Spinal cord (tissue), 10 donors: Measurements from ENCODE around the gene CCN2. TPM values are rescaled to one million over a fixed set of nuclear protein-coding genes. Genes with fewer than 3 reads are reported as not detected.
A peak's percentile ranks its signal among the peaks of the same experiment; 100 is the strongest.

Source experiments
- DNase-seq, 6 donors: peaks; one replicate each; pipeline versions ENCODE4 v3.0.0 to v3.0.0-alpha.2; 2013 to 2015; ENCODE audit warnings: low spot score in 6 of 6, low read depth in 4 of 6
- H3K27ac ChIP-seq: one replicate; pipeline ENCODE4 v1.5.1; 2013; ENCODE audit warnings: low read depth, low read length, control low read depth
- H3K27me3 ChIP-seq: one replicate; pipeline ENCODE4 v1.6.1; 2013; ENCODE audit warnings: low read length; ENCODE audit not compliant: control insufficient read depth, insufficient read depth
- H3K36me3 ChIP-seq: one replicate; pipeline ENCODE4 v1.6.1; 2013; ENCODE audit warnings: low read length; ENCODE audit not compliant: control insufficient read depth, insufficient read depth
- H3K4me1 ChIP-seq: one replicate; pipeline ENCODE4 v1.6.1; 2013; ENCODE audit warnings: low read length; ENCODE audit not compliant: control insufficient read depth, insufficient read depth
- H3K4me3 ChIP-seq: one replicate; pipeline ENCODE4 v1.5.1; 2013; ENCODE audit warnings: low read depth, low read length, control low read depth
- H3K9me3 ChIP-seq: one replicate; pipeline ENCODE4 v1.6.1; 2013; ENCODE audit warnings: low read length; ENCODE audit not compliant: control insufficient read depth, insufficient read depth
- WGBS: methylation state at CpG from one replicate; pipeline ENCODE4 v1.1.5; 2013; ENCODE audit warnings: missing lambda C conversion rate; ENCODE audit not compliant: insufficient coverage; 5-methylcytosine and 5-hydroxymethylcytosine counted together
- polyA plus RNA-seq, 2 donors: library from polyadenylated mRNA; unstranded; fragments of 120-200 nt; gene quantifications; one replicate each; pipeline ENCODE4 v1.2.1, GENCODE V29; 2013; ENCODE audit not compliant: insufficient read length in 2 of 2
- total RNA-seq, 2 donors: library from RNA; depleted of rRNA in 1 of 2; stranded (reverse); fragments of 120-200 nt in 1 of 2; fragments of >200 nt in 1 of 2; gene quantifications; one replicate each; pipeline versions ENCODE4 v1.2.3 to v1.2.4, GENCODE V29; 2013 to 2014
- donor health status: healthy.

CCN2 gene
- total and polyA plus RNA-seq, 4 donors = 16.3 to 86.8 (median 32.0) TPM

DNA sequence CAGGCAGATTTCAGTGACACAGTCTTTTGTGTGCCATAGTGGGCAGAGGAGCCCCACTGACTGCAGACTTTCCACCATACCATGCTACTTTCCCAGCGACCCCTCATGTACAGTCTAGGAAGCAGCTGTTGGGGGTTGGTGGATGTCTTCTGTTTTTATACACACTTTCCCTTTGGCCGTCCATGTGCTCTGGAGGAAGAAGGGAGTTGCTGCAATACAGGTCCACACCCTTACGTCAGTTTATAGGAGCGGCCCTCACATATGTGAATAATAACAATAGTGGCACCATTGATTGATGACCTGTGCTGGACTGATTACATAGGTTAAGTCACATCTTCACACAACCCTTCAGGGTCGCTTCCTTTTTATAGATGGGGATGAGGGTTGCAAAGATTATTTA is 17.5 kb upstream of the CCN2 start:
- H3K27ac ChIP-seq = no peak overlapping the region
- WGBS = no CpG with 5 or more reads among the region's 5 CpGs

DNA sequence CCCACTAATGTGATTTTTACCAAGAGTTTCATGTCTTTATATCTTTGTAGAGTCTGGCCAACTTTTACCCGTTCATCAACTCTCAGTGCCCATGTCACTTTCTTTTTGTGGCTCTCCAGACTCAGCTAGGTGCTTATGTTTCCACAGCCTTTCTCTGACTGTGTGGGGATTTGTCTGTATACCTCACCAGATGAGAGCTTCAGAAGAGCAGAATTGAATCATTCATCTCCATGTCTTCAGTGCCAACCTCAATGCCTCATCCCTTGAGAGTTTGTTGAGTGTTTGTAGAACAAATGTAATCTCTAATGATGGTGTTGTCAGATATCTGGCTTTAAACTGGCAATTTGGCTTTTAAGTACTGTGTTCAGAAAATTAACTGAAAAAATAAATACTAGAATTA is 16.8 kb upstream of the CCN2 start:
- WGBS = no CpG with 5 or more reads among the region's 1 CpG

More for the DNA sequence above, 17.5 kb upstream of the CCN2 start:
- H3K9me3 ChIP-seq = no peaks in the 10 kb centered on the region
- DNase-seq = no peak
- no peaks in the 10 kb centered on the region for H3K36me3 ChIP-seq
- H3K4me3 ChIP-seq = no peak overlapping the region
- no peaks in the 10 kb centered on the region for H3K27me3 ChIP-seq
- H3K4me1 ChIP-seq = no peaks in the 10 kb centered on the region

GRCh38 chr6:131966443-131966842 is 15.3 kb upstream of the CCN2 start:
- WGBS = 93% methylated on average over 6 of the region's 6 CpGs
- H3K9me3 ChIP-seq = no peaks in the 10 kb centered on the region
- H3K27me3 ChIP-seq = no peaks in the 10 kb centered on the region
- no peak overlapping the region for H3K4me3 ChIP-seq
- H3K4me1 ChIP-seq = no peaks in the 10 kb centered on the region
- H3K36me3 ChIP-seq = no peaks in the 10 kb centered on the region
- no peak for DNase-seq
- no peak overlapping the region for H3K27ac ChIP-seq

More for the DNA sequence above, 16.8 kb upstream of the CCN2 start:
- no peak overlapping the region for H3K4me3 ChIP-seq
- DNase-seq = no peak
- H3K27ac ChIP-seq = no peak overlapping the region
- H3K9me3 ChIP-seq = no peaks in the 10 kb centered on the region
- H3K27me3 ChIP-seq = no peaks in the 10 kb centered on the region
- no peaks in the 10 kb centered on the region for H3K4me1 ChIP-seq
- no peaks in the 10 kb centered on the region for H3K36me3 ChIP-seq

DNA sequence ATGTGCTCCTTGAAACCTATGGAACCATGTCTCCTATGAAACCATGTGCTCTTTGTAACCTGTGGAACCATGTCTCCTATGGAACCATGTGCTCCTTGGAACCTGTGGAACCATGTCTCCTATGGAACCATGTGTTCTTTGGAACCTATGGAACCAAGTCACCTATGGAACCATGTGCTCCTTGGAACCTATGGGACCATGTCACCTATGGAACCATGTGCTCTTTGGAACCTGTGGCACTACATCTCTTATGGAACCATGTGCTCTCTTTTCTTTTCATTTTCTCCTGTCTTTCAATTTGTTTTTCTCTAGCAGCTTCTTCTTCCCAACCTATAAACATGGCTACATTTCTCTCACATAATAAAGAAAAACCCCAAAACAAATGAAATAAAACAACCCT is 11.9 kb upstream of the CCN2 start:
- no peaks in the 10 kb centered on the region for H3K36me3 ChIP-seq
- no peaks in the 10 kb centered on the region for H3K9me3 ChIP-seq
- H3K4me3 ChIP-seq = no peak overlapping the region
- DNase-seq = no peak
- H3K27ac ChIP-seq = no peak overlapping the region
- H3K4me1 ChIP-seq = no peaks in the 10 kb centered on the region
- H3K27me3 ChIP-seq = no peaks in the 10 kb centered on the region

- Histone ChIP-seq H3K27me3 (peaks cover under 1% of the 10 kb centered on the region), H3K27ac (no peak overlapping the region), H3K36me3 (no peaks in the 10 kb centered on the region), H3K9me3 (no peaks in the 10 kb centered on the region), H3K4me1 (no peaks in the 10 kb centered on the region), H3K4me3 (no peak overlapping the region)
- 93% methylated on average over 2 of the region's 6 CpGs for WGBS
- DNase-seq = no peak
Observed at GRCh38 chr6:131960371-131961133, 9.4 kb upstream of the CCN2 start.

DNA sequence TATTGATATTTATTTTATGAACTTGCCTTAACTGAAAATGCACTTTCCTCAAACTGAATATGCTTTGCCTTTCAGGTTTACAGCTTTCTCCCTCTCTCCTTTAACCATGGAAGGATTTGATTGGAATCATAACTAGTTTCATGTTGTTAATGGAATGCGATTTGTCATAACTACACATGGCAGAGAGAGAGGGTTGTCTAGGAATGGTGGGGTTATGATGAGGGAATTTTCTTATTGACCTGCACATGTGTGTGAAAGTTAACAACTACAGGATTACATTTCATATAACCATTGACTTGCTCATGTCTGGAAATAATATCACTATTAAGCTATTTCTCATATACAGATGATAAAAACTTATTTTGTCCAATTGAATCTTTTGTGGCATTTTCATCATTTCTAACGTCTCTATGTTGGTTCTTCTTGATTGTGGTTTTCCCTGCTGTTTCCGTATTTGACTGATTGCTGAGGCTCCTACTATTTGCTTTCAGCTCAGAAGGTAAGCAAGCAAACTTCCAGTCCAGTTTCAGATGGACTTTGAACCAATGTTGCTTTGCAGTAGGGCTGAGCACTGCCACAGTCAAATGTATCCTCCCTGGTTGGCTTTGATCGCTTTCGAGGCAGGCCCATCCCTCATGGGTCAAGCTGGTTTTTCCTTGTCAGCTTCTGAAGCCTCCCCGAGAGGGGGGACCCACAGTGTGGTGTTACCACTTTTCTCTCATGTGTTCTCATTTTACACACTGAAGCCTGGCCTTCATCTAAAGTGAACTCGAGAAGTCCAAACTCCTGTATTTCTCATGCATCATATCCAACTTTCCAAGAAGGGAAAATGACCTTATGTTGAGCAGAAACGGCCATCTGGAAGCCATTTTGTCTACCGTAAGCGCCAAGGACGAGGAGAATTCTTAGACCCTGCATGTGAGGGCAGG is 7.6 kb upstream of the CCN2 start:
- no peaks in the 10 kb centered on the region for H3K9me3 ChIP-seq
- H3K27ac ChIP-seq = no peak overlapping the region
- peaks cover 3% of the 10 kb centered on the region for H3K4me1 ChIP-seq
- H3K27me3 ChIP-seq = peaks cover 3% of the 10 kb centered on the region
- no peak for DNase-seq
- H3K4me3 ChIP-seq = no peak overlapping the region
- 100% methylated on average over 5 of the region's 11 CpGs for WGBS
- H3K36me3 ChIP-seq = no peaks in the 10 kb centered on the region

DNA sequence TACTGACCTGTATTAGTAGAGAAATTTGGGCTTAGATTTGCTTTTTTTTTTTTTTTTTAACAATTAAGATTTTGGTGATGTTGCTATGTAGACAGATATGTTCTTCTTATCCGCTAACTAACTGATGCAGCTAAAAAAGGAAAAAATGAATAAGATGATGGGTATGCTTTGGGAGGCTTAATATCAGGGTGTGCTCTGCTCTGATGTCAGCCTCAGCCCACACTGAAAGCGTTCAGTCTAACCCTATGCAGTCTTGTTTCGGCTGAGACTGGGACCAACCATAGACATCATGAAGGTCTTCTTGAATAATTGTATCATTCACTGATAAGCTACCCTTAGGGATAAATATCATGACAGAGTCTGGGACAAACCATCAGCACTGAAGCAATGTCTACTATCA is 6.9 kb upstream of the CCN2 start:
- DNase-seq = no peak
- Histone ChIP-seq H3K27me3 (peaks cover 3% of the 10 kb centered on the region), H3K9me3 (no peaks in the 10 kb centered on the region), H3K36me3 (no peaks in the 10 kb centered on the region), H3K4me1 (peaks cover 3% of the 10 kb centered on the region), H3K27ac (no peak overlapping the region), H3K4me3 (no peak overlapping the region)
- WGBS = no CpG with 5 or more reads among the region's 3 CpGs

- Histone ChIP-seq H3K36me3 (no peaks in the 10 kb centered on the region), H3K4me3 (no peak overlapping the region), H3K4me1 (peaks cover 3% of the 10 kb centered on the region), H3K27me3 (peaks cover 7% of the 10 kb centered on the region), H3K9me3 (no peaks in the 10 kb centered on the region), H3K27ac (no peak overlapping the region)
- no peak for DNase-seq
- WGBS = no CpG with 5 or more reads among the region's 1 CpG
Observed at GRCh38 chr6:131955876-131956275, 4.7 kb upstream of the CCN2 start.

DNA sequence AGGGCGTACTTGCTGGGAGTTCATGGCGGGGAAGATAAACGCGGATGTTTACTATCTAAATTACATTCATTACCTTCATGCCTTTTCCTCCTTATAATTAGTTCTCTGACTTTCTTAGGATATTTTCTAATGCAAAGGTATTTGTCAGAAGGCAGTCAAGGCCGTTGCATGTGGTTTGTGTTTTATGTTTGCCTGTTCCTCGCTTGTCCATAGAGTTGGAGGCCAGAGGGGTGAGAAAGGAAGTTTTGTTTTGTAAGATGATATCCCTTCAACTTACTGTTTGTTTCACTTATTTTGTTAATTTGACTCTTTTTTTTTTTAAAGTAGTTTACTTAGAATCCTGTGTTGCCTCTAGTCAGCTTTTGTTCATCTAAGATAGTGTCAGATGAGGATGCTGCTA is 4.0 kb upstream of the CCN2 start:
- Histone ChIP-seq H3K9me3 (no peaks in the 10 kb centered on the region), H3K36me3 (no peaks in the 10 kb centered on the region), H3K4me1 (peaks cover 6% of the 10 kb centered on the region), H3K27ac (peak overlapping the region; percentile 57), H3K27me3 (peaks cover 7% of the 10 kb centered on the region), H3K4me3 (no peak overlapping the region)
- WGBS = no CpG with 5 or more reads among the region's 6 CpGs
- no peak for DNase-seq

DNA sequence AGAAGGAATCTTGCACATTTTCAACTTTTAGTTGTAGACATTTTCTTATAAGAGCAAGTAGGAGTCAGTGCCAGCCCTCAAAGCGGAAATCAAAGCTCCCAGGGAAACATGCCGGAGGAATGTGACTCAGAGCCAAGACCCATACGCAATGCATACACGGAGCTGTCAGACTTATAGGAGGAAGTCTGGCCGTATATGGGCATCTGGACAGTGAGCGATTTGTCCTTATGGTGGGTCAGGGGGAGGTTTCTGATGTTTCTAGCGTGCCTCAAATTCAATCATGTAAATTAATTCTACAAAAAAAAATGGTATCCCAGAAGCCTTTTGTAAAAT is 3.6 kb upstream of the CCN2 start:
- Histone ChIP-seq H3K27ac (peak overlapping the region; percentile 57), H3K9me3 (no peaks in the 10 kb centered on the region), H3K4me1 (peaks cover 11% of the 10 kb centered on the region), H3K4me3 (no peak overlapping the region), H3K36me3 (no peaks in the 10 kb centered on the region), H3K27me3 (peaks cover 9% of the 10 kb centered on the region)
- WGBS = 24% methylated on average over 4 of the region's 7 CpGs
- DNase-seq = peak in 3 of 6 donors; percentile 29 to 86 (median 62)
